HG03108 (cell line): ENCODE measurements around the gene MARK2.

Experiments used
- ATAC-seq: cut with Tn5 transposase; IDR thresholded peaks from one replicate; pipeline ENCODE4 v1.9.1; 2021; ENCODE audit warnings: moderate library complexity; ENCODE audit not compliant: unreplicated experiment

Gene MARK2

GRCh38 chr11:63829823-63830489, 9.0 kb upstream of the MARK2 start:
- no peak for ATAC-seq

DNA sequence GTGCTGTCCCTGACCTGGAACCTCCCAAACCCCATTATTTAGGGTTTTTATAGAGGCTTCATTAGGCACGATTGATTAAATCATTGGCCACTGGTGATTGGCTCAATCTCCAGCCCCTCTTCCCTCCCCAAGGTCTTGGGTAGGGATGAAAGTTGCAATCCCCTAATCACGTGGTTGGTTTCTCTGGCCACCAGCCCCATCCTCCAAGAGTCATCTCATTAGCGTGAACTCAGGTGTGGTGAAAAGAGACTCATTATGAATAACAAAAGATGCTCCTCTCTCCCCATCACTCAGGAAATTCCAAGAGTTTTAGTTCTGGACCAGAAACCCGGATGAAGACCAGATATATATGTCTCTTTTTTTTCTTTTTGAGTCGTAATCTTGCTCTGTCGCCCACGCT, 7.6 kb upstream of the MARK2 start:
- ATAC-seq: no peak

GRCh38 chr11:63832336-63832735, 6.6 kb upstream of the MARK2 start:
- no peak for ATAC-seq

DNA sequence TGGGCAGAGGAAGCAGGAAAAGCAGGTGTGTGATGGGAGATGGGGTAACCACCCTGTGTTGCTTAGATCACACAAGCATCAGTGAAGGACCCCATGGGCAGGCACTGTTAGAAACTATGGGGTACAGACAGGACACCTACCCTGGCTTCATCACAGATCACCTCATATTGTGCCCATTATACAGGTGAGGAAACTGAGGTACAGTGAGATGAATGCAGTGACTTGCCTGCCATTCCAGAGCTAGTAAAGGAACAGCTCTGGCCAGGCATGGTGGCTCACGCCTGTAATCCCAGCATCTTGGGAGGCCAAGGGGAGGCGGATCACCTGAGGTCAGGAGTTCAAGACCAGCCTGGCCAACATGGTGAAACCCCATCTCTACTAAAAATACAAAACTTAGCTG, 5.9 kb upstream of the MARK2 start:
- ATAC-seq: no peak

- no peak for ATAC-seq
Measured at GRCh38 chr11:63834535-63835157, 4.3 kb upstream of the MARK2 start.

GRCh38 chr11:63835158-63835545, 3.8 kb upstream of the MARK2 start:
- ATAC-seq: no peak

DNA sequence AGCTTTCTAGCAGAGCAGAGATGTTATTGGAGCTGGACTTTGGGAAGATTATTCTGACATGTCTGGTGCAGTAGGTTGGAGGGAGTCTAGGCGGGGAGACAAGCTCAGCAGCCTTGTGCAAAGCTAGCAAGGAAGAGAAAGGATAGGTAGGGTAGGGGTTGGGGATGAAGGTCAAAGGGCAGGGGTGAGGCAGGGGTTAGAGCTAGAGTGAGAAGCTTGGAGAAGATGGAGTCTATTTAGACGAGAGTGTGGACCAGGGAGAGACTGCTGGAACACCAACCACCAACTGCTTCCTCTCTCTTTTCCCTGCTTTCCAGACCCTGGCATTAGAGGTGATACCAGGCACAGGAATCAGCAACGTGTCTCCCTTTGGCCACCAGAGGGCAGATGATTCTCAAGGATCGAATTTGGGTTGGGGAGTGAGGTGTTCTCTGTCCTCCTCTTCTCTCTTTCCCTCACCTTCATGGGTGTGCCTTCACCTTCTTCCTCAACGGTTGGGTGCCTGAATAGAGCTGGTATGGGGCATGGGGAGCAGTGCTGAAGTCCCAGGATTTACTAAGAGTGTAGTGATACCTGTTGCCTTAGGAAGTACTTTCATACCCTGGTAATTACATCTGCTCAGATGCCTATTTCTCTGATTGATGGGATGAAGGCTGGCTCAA, 1.8 kb upstream of the MARK2 start:
- no peak for ATAC-seq

GRCh38 chr11:63837739-63838138, 1.2 kb upstream of the MARK2 start:
- no peak for ATAC-seq

- ATAC-seq: no peak
Measured at GRCh38 chr11:63838150-63838677, 696 bp upstream of the MARK2 start.

DNA sequence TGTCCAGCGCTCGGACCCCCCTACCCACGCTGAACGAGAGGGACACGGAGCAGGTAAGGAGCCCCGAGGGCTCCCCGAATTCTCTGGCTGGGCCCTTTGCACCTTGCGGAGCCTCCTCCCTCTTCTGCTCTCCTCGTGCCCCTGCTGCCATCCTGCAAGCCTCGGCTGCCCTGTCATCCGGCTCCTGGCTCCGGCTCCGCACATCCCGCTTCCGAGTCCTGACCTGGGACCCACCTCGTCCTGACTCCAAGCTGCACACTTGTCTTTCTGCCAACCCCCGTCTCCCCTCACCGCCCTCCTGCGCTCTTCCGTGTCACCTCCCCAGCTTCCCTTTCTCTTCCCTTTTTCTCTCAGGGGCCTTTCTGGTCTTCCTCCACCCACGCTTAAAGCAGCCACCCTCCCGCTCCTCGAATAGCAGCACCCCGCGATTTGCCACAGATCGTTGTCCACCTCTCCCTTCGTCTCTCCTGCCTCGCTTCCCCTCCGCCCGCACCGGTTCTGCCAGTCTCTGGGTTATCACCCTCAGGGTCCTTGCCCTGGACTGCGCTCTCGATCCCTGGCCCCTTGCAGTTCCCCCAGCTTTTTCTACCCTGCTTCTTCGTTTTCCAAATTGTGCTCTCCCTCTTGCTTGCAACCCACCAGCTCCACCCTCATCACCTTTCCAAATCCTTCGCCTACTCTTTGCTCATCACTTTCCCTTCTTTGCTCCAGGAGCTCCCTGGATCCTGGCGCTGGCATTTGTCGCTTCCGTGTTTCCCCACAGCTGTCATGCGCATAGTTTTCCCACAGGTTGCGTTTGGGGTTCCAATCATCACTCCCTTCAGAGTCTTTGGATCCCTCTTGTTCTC, 822 bp downstream of the MARK2 start:
- ATAC-seq: no peak

DNA sequence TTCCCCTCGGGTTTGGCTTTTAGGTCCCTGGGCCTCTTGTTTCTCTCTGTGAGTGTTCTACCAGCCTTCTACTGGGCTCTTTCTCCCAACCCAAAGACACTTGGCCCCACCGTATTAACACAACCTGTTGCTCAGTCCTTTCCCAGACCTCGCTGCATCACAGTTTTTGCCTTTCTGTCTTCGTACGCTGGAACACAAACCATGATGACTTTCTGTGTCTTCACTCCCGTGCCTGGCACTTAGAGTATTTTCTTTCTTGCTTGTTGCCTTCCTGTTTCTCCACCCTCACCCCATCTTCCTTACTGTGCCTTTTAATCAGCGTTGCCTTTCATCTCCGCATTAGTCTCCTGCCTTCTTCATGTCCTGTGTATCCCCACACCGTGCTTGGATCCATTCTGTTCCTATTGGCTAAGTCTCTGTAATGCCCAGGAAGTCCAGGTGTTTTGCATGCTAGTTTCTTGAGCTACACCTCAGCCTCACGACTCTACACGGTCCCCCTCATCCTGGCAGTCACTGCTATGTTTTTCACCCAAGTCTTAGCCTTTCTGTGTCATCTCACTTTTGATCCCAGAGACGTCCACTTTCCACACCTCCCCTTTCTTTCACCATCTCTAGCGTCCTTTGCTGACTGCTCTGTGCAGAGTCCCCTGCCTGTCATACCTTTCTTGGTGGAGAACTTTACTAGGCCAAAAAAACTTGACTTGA, 1.6 kb downstream of the MARK2 start:
- no peak for ATAC-seq

DNA sequence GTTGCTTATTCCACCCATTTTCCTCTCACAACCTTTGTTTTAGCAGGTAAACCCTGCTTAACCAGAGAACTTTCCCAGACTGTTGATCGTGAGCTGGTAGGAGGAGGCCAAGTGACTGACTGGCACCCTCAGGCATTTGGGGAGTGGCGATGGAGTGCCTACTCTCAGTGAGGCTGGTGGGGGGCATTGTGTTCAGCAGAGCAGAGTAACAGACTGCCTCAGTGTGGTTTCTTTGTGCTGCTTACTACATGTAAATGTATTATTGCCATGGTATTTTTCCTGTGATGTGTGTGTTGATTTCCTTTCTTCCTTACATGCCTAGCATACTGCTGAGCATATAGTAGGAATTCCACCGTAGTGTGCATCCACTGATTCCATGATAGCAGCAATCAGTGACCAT, 2.6 kb downstream of the MARK2 start:
- no peak for ATAC-seq

- ATAC-seq: no peak
Measured at GRCh38 chr11:63843041-63843440, 4.1 kb downstream of the MARK2 start.

DNA sequence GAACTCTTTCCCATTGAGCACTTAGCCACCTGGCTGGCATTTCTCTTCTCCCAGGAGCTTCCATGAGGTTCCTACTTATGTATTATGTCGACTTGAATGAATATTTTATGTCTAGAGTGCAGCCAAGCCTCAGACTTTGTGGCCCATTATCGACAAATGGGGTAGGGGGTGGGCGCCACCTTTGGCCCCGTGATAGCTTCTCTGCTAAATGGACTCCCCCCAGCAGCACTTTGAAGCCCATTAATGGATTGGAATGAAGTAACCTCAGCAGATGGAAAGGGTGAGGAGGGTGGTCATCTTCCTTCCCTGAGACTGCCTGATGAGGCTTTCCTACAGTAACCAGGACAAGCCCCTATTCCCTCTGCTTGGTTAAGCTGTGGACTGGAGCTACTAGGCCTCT, 5.9 kb downstream of the MARK2 start:
- no peak for ATAC-seq

DNA sequence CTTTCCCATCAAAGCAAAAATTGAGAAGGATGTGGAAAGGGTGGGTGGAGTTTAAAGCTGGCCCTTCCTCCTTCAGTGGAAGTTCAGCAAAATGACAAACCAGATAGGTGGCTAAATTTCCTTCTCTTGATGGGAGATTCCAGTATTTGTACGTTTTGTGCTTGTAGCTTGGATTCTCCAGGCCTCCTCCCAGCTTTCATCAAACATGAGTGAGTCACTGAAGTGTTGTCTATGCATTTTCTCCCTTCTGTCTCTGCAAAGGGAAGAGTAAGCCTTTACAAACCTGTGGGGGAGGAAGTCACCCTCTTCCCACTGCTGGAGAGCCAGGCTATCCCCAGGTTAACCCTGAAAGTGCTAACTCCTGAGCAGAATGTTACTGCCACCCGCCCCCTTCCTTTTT, 6.4 kb downstream of the MARK2 start:
- ATAC-seq: no peak

DNA sequence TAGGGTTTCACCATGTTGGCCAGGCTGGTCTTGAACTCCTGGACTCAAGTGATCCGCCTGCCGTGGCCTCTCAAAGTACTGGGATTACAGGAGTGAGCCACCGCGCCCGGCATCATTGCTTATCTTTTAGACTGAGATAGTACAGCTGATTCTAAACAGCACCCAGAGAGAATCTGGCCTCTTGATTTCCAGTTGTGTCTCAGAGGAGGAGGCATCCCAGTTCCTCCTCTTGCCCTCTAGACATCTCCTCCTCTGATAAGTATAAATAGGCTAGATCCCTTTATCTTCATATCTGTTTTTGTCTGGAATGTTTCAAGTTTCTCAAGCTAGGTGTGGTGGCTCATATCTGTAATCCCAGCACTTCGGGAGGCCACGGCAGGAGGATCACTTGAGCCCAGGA, 7.0 kb downstream of the MARK2 start:
- no peak for ATAC-seq

DNA sequence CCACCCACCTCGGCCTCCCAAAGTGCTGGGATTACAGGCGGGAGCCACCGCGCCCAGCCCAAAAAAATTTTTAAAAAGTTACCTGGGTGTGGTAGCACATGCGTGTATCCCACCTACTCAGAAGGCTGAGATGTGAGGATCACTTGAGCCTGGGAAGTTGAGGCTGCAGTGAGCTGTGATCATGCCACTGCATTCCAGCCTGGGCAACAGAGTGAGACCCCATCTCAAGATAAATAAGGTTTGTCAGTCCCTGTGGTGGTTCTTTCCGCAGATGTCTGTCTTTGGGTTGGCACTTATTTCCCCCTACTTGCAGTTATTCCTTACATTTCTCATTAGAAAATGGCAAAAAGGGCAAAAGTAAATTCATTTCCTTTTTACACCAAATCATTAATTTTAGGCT, 8.0 kb downstream of the MARK2 start:
- no peak for ATAC-seq

- no peak for ATAC-seq
Measured at GRCh38 chr11:63847363-63847762, 8.5 kb downstream of the MARK2 start.

- no peak for ATAC-seq
Measured at GRCh38 chr11:63849691-63850090, 10.8 kb downstream of the MARK2 start.

GRCh38 chr11:63850920-63851319, 12.0 kb downstream of the MARK2 start:
- ATAC-seq: no peak

DNA sequence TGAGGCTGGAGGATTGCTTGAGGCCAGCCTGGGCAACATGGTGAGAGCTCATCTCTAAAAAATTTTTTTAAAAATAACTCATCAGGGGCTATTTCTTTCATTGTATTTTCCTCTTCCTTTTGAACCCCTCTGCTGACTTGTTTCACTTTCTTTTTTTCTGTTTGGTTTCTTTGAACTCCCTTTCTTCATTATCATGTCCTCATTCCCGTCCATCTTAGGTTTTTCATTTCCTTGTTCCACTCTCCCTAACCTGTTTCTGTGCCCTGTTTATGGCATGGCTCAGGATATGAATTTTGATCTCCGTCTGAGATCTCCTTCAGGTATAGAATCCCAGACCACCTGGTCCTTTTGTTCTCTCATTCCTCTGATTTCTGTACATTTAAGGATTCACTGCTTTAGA, 12.5 kb downstream of the MARK2 start:
- ATAC-seq: no peak
